K562 (cell line): ENCODE data around the gene B3GLCT. TPM values are rescaled to one million over a fixed set of nuclear protein-coding genes. Genes with fewer than 3 reads are reported as not detected.
A peak's percentile ranks its signal among the peaks of the same experiment; 100 is the strongest.

Source experiments
- ADNP ChIP-seq: fragments of 200-800 bp; sonication (Bioruptor generic); IDR thresholded peaks from 2 replicates; pipeline ENCODE4 v1.6.1; 2016; ENCODE audit warnings: missing genetic modification characterization, missing compliant biosample characterization
- ARNT ChIP-seq, 2 experiments: fragments of 450-650 bp; IDR thresholded peaks; 2 replicates each; pipeline ENCODE4 v1.6.1; 2016; ENCODE audit warnings: mild to moderate bottlenecking in 1 of 2
- ATF6 ChIP-seq: sonication (generic); formaldehyde crosslinking; IDR thresholded peaks from 2 replicates; pipeline ENCODE4 v1.4.0; 2020; ENCODE audit warnings: mild to moderate bottlenecking, missing genetic modification reagents
- CEBPG ChIP-seq, 3 experiments: fragments of 200-800 bp in 1 of 3; sonication (Bioruptor generic) in 1 of 3; sonication (generic) in 1 of 3; formaldehyde crosslinking in 1 of 3; IDR thresholded peaks in 2 of 3; conservative IDR thresholded peaks in 1 of 3; 2 replicates each; pipeline versions ENCODE4 v1.6.1 to v1.8.0; 2016 to 2022; ENCODE audit warnings: missing compliant biosample characterization in 2 of 3, missing genetic modification characterization in 2 of 3, mild to moderate bottlenecking in 1 of 3, missing genetic modification reagents in 1 of 3
- CXXC5 ChIP-seq: fragments of 250-450 bp; sonication (Bioruptor Pico); IDR thresholded peaks from 2 replicates; pipeline ENCODE4 v1.8.0; 2022; ENCODE audit warnings: inconsistent platforms, mild to moderate bottlenecking, moderate library complexity
- EP400 ChIP-seq: fragments of 450-650 bp; IDR thresholded peaks from 2 replicates; pipeline ENCODE4 v1.6.1; 2017; ENCODE audit warnings: antibody characterized with exemption, mild to moderate bottlenecking, moderate library complexity
- MLLT1 ChIP-seq, 2 experiments: fragments of 450-650 bp; IDR thresholded peaks; 2 replicates each; pipeline ENCODE4 v1.6.1; 2016
- MTF1 ChIP-seq: fragments of 250-450 bp; sonication (Bioruptor Pico); IDR thresholded peaks from 2 replicates; pipeline ENCODE4 v1.9.0; 2021; ENCODE audit warnings: moderate library complexity, mild to moderate bottlenecking, inconsistent platforms, borderline replicate concordance
- SIX5 ChIP-seq, 2 experiments: IDR thresholded peaks; 2 replicates each; pipeline ENCODE4 v1.6.1; 2011; ENCODE audit warnings: low read length in 2 of 2, borderline replicate concordance in 1 of 2, low read depth in 1 of 2, mild to moderate bottlenecking in 1 of 2, moderate library complexity in 1 of 2; ENCODE audit not compliant: insufficient read depth in 1 of 2
- TAF9B ChIP-seq: fragments of 450-650 bp; IDR thresholded peaks from 2 replicates; pipeline ENCODE4 v1.6.1; 2018; ENCODE audit warnings: mild to moderate bottlenecking; ENCODE audit not compliant: partially characterized antibody
- TEAD4 ChIP-seq, 2 experiments: sonication (generic) in 1 of 2; formaldehyde crosslinking in 1 of 2; IDR thresholded peaks; 2 replicates each; pipeline versions ENCODE4 v1.6.1 to v1.8.0; 2012 to 2022; ENCODE audit warnings: borderline replicate concordance in 1 of 2, inconsistent platforms in 1 of 2, low read length in 1 of 2, mild to moderate bottlenecking in 1 of 2, missing genetic modification reagents in 1 of 2
- ZNF232 ChIP-seq: sonication (generic); formaldehyde crosslinking; IDR thresholded peaks from 2 replicates; pipeline ENCODE4 v1.8.0; 2022; ENCODE audit warnings: mild to moderate bottlenecking, missing genetic modification reagents
- ZNF511 ChIP-seq: sonication (generic); formaldehyde crosslinking; IDR thresholded peaks from 2 replicates; pipeline ENCODE4 v1.8.0; 2022; ENCODE audit warnings: mild to moderate bottlenecking, missing genetic modification reagents
- ZNF644 ChIP-seq: fragments of 200-800 bp; sonication (Bioruptor generic); IDR thresholded peaks from 2 replicates; pipeline ENCODE4 v1.6.1; 2016; ENCODE audit warnings: low read depth, missing genetic modification characterization, missing compliant biosample characterization
- polyA plus RNA-seq, 8 experiments: library from polyadenylated mRNA; depleted of rRNA in 4 of 8; stranded (reverse) in 5 of 8; unstranded in 3 of 8; fragments of >200 nt; fragmentation: Nextera tagmentation in 2 of 8; fragmentation: Illumina TruSeq in 1 of 8; extraction: Ambion mirVana in 2 of 8; extraction: Trizol in 1 of 8; gene quantifications; 2 replicates each; pipeline versions ENCODE4 v1.2.1 to v1.2.3, GENCODE V29; 2011 to 2014; ENCODE audit warnings: inconsistent platforms in 1 of 8, missing spikeins in 1 of 8
- total RNA-seq, 7 experiments: library from RNA; depleted of rRNA in 6 of 7; stranded (reverse); fragments of >200 nt in 6 of 7; fragmentation: Illumina TruSeq in 2 of 7; extraction: Trizol in 2 of 7; gene quantifications; 2 replicates each; pipeline versions ENCODE4 v1.2.1 to v1.2.3, GENCODE V29; 2011 to 2021; ENCODE audit warnings: low replicate concordance in 1 of 7
- TF ChIP-seq, protein P1 (sequence below): fragments of 250-450 bp; sonication (Bioruptor Pico); IDR thresholded peaks from 2 replicates; pipeline ENCODE4 v1.5.0; 2022; ENCODE audit warnings: mild to moderate bottlenecking
- TF ChIP-seq, protein P2 (sequence below): fragments of 450-650 bp; IDR thresholded peaks from 2 replicates; pipeline ENCODE4 v1.6.1; 2016

The B3GLCT gene
- total and polyA plus RNA-seq, 9 of the 15 experiments (the other 6 are each of a cell fraction or from before 2014, with no cell fraction given) = 1.1 to 5.1 (median 2.9) TPM

- TF ChIP-seq ZNF511 (peak; percentile 48; the same call in 1 of the 2 replicates), CXXC5 (CRISPR knock-in tag) (peak; percentile 76), ADNP (no peak), EP400 (no peak), CEBPG (CRISPR knock-in tag; IDR thresholded peaks at IDR 0.05) (no peak), CEBPG (tag; conservative IDR thresholded peaks at IDR 0.05 in 1 of 2, IDR thresholded peaks at IDR 0.05 in 1 of 2) (no peak), TAF9B (peak; percentile 36), ATF6 (CRISPR knock-in tag) (no peak), ARNT (IDR thresholded peaks at IDR 0.05) (peak in 1 of 2 experiments; percentile 100; a peak in 2 of 4 replicates), ZNF232 (CRISPR knock-in tag) (no peak), SIX5 (IDR thresholded peaks at IDR 0.05; ENCODE audit: borderline replicate concordance in 1 of 2, insufficient read depth in 1 of 2, low read depth in 1 of 2, low read length in 2 of 2) (no peak), ZNF644 (no peak), MTF1 (CRISPR knock-in tag) (no peak), TEAD4 (IDR thresholded peaks at IDR 0.05; ENCODE audit: low read length) (no peak), TEAD4 (CRISPR knock-in tag; IDR thresholded peaks at IDR 0.05; ENCODE audit: borderline replicate concordance) (no peak), MLLT1 (IDR thresholded peaks at IDR 0.05) (peak in 1 of 2 experiments; percentile 24; a peak in 1 of 4 replicates)
- TF ChIP-seq, protein P1, sequence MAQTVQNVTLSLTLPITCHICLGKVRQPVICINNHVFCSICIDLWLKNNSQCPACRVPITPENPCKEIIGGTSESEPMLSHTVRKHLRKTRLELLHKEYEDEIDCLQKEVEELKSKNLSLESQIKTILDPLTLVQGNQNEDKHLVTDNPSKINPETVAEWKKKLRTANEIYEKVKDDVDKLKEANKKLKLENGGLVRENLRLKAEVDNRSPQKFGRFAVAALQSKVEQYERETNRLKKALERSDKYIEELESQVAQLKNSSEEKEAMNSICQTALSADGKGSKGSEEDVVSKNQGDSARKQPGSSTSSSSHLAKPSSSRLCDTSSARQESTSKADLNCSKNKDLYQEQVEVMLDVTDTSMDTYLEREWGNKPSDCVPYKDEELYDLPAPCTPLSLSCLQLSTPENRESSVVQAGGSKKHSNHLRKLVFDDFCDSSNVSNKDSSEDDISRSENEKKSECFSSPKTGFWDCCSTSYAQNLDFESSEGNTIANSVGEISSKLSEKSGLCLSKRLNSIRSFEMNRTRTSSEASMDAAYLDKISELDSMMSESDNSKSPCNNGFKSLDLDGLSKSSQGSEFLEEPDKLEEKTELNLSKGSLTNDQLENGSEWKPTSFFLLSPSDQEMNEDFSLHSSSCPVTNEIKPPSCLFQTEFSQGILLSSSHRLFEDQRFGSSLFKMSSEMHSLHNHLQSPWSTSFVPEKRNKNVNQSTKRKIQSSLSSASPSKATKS (CRISPR knock-in tag) = no peak
- TF ChIP-seq, protein P2, sequence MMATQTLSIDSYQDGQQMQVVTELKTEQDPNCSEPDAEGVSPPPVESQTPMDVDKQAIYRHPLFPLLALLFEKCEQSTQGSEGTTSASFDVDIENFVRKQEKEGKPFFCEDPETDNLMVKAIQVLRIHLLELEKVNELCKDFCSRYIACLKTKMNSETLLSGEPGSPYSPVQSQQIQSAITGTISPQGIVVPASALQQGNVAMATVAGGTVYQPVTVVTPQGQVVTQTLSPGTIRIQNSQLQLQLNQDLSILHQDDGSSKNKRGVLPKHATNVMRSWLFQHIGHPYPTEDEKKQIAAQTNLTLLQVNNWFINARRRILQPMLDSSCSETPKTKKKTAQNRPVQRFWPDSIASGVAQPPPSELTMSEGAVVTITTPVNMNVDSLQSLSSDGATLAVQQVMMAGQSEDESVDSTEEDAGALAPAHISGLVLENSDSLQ = peak; percentile 33
These were observed 38.1 kb upstream of the B3GLCT start, which contains the start of gene HSPH1 (continued) for GRCh38 chr13:31161557-31162150.
